ENCODE results near the gene MUC12.
"Not testable (repeated sequence)": the region's sequence is repeated elsewhere in the genome, so short reads cannot be mapped to it uniquely, and the experiment has no call there.

MUC12 gene

DNA sequence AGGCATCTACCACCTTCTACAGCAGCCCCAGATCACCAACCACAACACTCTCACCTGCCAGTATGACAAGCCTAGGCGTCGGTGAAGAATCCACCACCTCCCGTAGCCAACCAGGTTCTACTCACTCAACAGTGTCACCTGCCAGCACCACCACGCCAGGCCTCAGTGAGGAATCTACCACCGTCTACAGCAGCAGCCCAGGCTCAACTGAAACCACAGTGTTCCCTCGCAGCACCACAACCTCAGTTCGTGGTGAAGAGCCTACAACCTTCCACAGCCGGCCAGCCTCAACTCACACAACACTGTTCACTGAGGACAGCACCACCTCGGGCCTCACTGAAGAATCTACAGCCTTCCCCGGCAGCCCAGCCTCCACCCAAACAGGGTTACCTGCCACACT, 29.2 kb downstream of the MUC12 start:
- DNase-seq: not testable (repeated sequence)

DNA sequence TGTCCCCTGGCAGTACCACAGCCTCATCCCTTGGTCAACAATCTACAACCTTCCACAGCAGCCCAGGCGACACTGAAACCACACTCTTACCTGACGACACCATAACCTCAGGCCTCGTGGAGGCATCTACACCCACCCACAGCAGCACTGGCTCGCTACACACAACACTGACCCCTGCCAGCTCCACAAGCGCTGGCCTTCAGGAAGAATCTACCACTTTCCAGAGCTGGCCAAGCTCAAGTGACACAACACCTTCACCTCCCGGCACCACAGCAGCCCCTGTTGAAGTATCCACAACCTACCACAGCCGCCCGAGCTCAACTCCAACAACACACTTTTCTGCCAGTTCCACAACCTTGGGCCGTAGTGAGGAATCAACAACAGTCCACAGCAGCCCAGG, 30.0 kb downstream of the MUC12 start:
- not testable (repeated sequence) for DNase-seq

- DNase-seq: not testable (repeated sequence)
Measured at GRCh38 chr7:101000025-101000424, 30.7 kb downstream of the MUC12 start.

DNA sequence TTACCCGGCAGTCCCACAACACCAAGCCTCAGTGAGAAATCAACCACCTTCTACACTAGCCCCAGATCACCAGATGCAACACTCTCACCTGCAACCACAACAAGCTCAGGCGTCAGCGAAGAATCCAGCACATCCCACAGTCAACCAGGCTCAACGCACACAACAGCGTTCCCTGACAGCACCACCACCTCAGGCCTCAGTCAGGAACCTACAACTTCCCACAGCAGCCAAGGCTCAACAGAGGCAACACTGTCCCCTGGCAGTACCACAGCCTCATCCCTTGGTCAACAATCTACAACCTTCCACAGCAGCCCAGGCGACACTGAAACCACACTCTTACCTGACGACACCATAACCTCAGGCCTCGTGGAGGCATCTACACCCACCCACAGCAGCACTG, 33.0 kb downstream of the MUC12 start:
- DNase-seq: not testable (repeated sequence)

DNA sequence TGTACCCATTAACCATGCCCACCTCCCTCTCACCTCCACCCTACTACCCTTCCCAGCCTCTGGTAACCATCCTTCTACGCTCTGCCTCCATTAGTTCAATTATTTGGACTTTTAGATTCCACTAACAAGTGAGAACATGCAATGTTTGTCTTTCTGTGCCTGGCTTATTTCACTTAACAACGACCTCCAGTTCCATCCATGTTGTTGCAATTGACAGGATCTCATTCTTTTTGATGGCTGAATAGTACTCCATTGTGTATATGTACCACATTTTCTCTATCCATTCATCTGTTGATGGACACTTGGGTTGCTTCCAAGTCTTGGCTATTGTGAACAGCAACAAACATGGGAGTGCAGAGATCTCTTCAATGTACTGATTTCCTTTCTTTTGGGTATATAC, 38.0 kb downstream of the MUC12 start:
- DNase-seq: not testable (repeated sequence)

DNA sequence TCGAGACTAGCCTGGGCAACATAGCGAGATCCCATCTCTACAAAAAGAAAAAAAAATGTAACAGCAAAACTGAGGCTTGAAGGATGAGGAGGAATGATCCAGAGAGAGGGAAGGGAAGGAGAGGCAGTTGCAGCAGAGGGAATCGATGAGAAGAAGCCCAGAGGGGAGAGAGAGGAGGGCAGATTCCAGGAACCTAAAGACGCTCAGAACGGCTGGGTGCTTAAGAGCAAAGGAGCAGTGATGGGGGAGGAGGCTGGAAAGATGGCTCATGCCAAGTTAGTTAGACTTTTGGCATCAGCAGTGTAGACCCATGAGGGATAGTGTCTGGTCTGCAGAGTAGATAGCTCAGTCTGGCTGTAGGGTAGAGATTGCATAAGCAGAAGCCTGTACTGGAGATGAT, 40.3 kb downstream of the MUC12 start:
- no peak for DNase-seq

- DNase-seq: no peak
Measured at GRCh38 chr7:101012931-101013330, 43.6 kb downstream of the MUC12 start.

DNA sequence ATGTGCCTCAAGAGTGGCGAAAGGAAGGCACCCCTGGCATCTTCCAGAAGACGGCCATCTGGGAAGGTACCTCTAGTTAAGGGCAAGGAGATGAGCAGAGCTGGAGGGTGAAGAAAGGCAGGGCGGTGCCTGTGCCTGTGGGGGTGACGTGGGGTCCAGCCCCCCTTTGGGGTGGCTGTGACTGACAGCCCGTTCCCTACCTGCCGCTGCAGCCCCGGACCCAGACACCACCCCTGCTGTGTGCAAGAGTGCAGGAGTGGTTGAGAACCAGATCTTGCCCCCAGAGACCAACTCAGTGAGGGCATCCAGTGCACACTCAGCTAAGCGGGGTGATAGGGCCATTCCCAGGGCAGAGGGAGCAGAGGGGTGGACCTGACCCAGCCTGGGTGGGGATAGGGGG, 46.3 kb downstream of the MUC12 start:
- DNase-seq: no peak

DNA sequence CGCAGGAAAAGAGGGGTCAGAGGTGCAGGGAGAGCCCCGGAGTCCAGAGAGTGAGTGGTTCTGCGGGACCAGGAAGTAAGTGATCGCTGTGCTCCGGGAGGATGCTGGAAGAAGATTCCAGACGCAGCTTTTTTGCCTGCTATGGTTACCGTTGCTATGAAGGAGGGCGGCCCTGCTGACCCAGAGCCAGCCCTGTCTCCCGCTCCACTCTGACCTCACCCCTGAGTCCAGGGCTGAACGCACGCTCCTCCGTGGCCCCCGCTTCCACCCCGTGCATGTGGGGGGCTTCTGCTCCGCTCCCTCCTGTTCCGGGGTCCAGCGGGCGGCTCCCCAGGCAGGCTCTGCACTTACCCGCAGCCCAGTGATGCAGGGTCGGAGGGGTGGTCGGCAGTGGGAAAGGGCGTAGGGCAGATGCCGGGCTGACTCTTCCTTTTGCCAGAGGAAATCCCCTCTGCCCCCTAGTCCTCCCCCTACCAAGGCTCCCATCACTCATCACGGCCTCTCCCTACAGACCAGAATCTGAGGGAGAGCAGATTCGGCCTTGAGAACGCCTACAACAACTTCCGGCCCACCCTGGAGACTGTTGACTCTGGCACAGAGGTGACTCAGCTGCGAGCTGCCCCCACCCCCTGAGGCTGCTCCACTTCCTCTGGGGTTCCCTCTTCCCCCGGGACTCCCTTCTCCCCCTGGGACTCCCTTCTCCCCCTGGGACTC, 47.9 kb downstream of the MUC12 start:
- peak; percentile 60 for DNase-seq

- DNase-seq: no peak
Measured at GRCh38 chr7:101018271-101019167, 49.2 kb downstream of the MUC12 start.

DNA sequence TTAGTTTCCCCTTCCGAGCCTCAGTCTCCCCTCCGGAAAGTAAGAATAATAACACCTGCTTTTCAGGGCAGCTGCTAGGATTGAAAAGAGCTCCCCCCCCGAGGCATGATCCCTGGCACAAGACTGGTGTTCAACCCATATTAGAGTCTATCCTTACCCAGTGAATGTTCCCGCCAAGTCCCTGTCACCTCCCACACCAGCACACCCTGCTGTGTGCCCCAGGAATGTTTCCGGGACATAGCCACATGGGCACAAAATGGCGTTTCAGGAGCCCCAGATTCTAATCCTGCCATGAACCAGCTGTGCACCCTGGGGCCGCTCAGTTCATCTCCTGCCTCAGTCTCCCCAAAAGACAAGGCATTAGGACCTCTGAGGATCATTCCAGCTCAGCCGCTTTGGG, 51.1 kb downstream of the MUC12 start:
- DNase-seq: no peak

- DNase-seq: no peak
Measured at GRCh38 chr7:101021703-101022102, 52.3 kb downstream of the MUC12 start.

DNA sequence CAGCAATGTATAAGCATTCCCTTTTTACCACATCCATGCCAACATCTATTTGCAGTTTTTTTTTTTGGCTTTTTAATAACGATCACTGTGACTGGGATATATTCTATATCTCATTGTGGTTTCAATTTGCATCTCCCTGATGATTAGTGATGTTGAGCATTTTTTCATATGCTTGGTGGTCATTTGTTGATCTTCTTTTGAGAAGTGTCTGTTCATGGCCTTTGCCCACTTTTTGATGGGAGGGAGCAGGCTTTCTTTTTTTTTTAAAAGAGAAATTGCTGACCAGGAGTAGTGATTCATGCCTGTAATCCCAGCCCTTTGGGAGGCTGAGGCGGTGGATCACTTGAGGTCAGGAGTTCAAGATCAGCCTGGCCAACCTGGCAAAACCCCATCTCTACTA, 54.5 kb downstream of the MUC12 start:
- DNase-seq: no peak

DNA sequence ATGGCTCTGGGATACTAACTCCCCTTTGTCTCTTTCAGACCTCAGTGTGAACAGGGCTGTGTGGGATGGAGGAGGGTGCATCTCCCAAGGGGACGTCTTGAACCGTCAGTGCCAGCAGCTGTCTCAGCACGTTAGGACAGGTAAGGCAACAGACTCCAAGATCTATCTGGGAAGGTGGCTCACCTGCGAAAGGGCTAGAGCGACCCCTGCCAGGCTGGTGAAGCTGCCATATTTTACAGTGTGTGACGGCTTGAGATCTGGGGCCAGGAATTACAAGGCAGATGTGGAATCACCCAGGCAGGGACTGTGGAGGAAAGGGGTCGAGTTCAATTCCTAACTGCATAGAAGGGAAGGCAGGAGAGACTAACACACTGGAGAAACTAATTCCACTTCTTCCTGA, 61.7 kb downstream of the MUC12 start:
- DNase-seq: no peak

- DNase-seq: no peak
Measured at GRCh38 chr7:101035941-101036340, 66.6 kb downstream of the MUC12 start.

GRCh38 chr7:101041283-101041682, 71.9 kb downstream of the MUC12 start:
- not testable (repeated sequence) for DNase-seq

DNA sequence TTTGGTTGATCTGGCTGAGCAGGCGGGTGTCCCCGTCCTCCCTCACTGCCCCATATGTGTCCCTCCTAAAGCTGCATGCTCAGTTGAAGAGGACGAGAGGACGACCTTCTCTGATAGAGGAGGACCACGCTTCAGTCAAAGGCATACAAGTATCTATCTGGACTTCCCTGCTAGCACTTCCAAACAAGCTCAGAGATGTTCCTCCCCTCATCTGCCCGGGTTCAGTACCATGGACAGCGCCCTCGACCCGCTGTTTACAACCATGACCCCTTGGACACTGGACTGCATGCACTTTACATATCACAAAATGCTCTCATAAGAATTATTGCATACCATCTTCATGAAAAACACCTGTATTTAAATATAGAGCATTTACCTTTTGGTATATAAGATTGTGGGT, 89.0 kb downstream of the MUC12 start:
- DNase-seq: peak; percentile 50

DNA sequence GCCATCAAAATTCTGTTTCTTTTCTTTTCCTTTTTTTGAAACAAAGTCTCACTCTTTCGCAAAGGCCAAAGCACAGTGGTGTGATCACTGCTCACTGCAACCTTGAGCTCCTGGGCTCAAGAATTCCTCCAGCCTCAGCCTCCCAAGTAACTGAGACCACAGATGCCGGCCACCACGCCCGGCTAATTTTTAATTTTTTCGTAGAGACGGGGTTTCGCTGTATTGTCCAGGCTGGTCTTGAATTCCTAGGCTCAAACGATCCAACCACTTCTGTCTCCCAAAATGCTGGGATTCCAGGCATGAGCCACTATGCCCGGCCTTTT, 90.2 kb downstream of the MUC12 start:
- no peak for DNase-seq

DNA sequence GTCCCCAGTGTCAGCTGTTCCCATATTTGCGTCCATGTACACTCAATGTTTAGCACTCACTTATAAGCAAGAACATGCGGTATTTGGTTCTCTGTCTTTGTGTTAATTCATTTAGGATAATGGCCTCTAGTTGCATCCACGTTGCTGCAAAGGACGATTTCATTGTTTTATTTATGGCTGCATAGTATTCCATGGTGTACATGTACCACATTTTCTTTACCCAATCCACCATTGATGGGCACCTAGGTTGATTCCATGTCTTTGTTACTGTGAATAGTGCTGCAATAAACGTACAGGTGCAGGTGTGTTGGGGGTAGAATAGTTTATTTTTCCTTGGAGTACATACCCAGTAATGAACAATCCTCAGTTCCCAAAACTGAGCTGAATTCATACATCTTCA, 91.6 kb downstream of the MUC12 start:
- no peak for DNase-seq

- not testable (repeated sequence) for DNase-seq
Measured at GRCh38 chr7:101064176-101064550, 94.8 kb downstream of the MUC12 start.

DNA sequence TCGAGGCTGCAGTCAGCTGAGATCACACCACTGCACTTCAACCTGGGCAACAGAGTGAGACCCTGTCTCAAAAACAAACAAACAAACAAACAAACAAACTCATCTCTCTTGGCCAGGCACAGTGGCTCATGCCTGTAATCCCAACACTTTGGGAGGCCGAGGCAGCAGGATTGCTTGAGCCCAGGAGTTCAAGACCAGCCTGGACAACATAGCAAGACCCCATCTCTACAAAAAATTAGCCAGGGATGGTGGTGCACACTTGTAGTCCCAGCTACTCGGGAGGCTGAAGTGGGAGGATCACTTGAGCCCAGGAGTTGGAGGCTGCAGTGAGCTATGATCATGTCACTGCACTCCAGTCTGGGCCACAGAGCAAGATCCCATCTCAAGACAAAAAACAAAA, 95.8 kb downstream of the MUC12 start:
- DNase-seq: not testable (repeated sequence)

DNA sequence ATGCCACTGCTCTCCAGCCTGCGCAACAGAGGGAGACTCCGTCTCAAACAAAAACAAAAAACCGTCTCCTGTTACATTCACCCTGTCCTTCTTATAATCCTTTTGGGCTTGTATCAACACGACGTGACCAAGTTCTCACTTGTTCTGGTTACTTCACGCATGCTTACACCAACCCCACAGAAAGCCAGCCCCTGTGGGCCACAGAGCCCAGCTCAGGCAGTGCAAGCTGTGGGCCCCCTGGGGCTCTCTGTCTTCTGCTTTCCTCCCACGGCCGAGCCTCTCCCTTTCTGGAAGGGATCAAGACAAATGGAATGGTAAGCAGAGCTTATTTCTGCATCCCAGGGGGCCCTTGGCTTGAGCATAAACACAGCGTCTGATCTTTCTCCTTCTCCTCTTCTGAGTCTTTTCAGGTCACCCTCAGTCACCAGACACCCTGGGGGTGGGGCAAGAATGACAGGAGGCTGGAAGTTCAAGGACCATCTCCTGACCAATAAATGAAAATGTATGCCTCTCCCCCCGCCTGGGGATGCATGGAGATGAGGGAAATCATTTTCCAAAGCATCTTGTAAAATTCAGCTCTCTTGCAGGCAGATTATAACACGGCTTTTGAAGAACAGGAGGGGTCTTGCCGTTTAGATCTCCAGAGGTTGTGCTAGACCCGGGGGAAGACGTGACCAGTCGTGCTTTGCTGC, 96.9 kb downstream of the MUC12 start:
- no peak for DNase-seq

DNA sequence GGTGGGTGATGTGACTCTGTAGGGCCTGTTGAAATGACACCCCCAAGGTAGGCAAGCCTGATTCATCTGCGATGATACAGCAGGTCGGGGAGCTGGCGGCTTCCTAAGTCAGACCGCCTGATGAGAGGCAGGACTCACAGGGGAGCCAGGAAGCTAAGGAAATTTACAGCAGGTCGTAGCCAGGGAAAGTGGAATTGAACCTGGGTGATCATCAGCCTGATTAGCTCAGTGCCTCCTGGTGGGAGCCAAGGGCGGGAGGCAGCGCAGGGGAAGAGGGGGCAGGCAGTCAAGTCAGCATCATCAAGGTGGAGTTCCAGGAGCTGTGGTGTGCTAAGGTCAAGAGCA, 97.4 kb downstream of the MUC12 start:
- no peak for DNase-seq

DNA sequence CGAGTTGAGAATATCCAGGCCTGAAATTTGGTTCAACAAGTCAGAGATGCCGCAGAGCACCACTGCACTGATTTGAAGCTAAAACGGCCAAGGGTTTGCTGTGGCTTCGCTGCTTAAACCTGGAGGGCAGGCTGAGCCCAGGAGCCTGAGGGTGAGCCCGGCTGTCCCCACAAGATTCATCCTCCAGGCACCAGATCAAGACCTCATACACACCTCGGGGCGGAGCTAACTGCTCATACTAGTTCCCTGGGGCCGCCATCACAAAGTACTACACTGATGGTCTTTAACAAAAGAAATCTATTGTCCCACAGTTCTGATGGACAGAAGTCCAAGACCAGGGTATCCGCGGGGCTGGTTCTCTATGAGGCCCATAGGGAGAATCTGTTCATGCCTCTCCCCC, 99.0 kb downstream of the MUC12 start:
- no peak for DNase-seq
